ENCODE measurements around the gene MAD2L2. TPM values are rescaled to one million over a fixed set of nuclear protein-coding genes. Genes with fewer than 3 reads are reported as not detected.

The MAD2L2 gene
- total and polyA plus RNA-seq, 9 of the 15 experiments (the other 6 are each of a cell fraction or from before 2014, with no cell fraction given) = 12.4 to 286 (median 143) TPM

GRCh38 chr1:11681071-11681771 is at the start of gene MAD2L2 (continued):
- TF ChIP-seq, protein P1, sequence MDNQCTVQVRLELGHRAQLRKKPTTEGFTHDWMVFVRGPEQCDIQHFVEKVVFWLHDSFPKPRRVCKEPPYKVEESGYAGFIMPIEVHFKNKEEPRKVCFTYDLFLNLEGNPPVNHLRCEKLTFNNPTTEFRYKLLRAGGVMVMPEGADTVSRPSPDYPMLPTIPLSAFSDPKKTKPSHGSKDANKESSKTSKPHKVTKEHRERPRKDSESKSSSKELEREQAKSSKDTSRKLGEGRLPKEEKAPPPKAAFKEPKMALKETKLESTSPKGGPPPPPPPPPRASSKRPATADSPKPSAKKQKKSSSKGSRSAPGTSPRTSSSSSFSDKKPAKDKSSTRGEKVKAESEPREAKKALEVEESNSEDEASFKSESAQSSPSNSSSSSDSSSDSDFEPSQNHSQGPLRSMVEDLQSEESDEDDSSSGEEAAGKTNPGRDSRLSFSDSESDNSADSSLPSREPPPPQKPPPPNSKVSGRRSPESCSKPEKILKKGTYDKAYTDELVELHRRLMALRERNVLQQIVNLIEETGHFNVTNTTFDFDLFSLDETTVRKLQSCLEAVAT (IDR thresholded peaks at IDR 0.05) = peak in 1 of 2 experiments; percentile 13; a peak in 1 of 4 replicates
- peak; percentile 58 for TF ChIP-seq HNRNPK (IDR thresholded peaks at IDR 0.05; ENCODE audit: low read depth, low read length, poor library complexity, severe bottlenecking)
- TF ChIP-seq KLF1 (tag; IDR thresholded peaks at IDR 0.05) = peak; percentile 69; the same call in 1 of the 2 replicates
- no peak for TF ChIP-seq ZNF551 (CRISPR knock-in tag; IDR thresholded peaks at IDR 0.05)
- TF ChIP-seq MYNN (IDR thresholded peaks at IDR 0.05) = 0 out of 2 replicates have a peak, but pooled peaks have one; percentile 44
- TF ChIP-seq MYNN (CRISPR knock-in tag; IDR thresholded peaks at IDR 0.05) = no peak
- peak; percentile 93 to 97 for TF ChIP-seq MAZ (CRISPR knock-in tag; conservative IDR thresholded peaks at IDR 0.05 in 1 of 2, IDR thresholded peaks at IDR 0.05 in 1 of 2)
- no peak for TF ChIP-seq TEAD2 (tag; IDR thresholded peaks at IDR 0.05)
- TF ChIP-seq ZBTB5 (IDR thresholded peaks at IDR 0.05) = no peak
- TF ChIP-seq, protein P2, sequence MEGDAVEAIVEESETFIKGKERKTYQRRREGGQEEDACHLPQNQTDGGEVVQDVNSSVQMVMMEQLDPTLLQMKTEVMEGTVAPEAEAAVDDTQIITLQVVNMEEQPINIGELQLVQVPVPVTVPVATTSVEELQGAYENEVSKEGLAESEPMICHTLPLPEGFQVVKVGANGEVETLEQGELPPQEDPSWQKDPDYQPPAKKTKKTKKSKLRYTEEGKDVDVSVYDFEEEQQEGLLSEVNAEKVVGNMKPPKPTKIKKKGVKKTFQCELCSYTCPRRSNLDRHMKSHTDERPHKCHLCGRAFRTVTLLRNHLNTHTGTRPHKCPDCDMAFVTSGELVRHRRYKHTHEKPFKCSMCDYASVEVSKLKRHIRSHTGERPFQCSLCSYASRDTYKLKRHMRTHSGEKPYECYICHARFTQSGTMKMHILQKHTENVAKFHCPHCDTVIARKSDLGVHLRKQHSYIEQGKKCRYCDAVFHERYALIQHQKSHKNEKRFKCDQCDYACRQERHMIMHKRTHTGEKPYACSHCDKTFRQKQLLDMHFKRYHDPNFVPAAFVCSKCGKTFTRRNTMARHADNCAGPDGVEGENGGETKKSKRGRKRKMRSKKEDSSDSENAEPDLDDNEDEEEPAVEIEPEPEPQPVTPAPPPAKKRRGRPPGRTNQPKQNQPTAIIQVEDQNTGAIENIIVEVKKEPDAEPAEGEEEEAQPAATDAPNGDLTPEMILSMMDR (IDR thresholded peaks at IDR 0.05 in 2 of 3, conservative IDR thresholded peaks at IDR 0.05 in 1 of 3; ENCODE audit: insufficient read depth in 2 of 3, low read depth in 1 of 3, low read length in 3 of 3) = no peak
- TF ChIP-seq L3MBTL2 (IDR thresholded peaks at IDR 0.05) = peak; percentile 62
- TF ChIP-seq, protein P3, sequence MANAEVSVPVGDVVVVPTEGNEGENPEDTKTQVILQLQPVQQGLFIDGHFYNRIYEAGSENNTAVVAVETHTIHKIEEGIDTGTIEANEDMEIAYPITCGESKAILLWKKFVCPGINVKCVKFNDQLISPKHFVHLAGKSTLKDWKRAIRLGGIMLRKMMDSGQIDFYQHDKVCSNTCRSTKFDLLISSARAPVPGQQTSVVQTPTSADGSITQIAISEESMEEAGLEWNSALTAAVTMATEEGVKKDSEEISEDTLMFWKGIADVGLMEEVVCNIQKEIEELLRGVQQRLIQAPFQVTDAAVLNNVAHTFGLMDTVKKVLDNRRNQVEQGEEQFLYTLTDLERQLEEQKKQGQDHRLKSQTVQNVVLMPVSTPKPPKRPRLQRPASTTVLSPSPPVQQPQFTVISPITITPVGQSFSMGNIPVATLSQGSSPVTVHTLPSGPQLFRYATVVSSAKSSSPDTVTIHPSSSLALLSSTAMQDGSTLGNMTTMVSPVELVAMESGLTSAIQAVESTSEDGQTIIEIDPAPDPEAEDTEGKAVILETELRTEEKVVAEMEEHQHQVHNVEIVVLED (CRISPR knock-in tag; IDR thresholded peaks at IDR 0.05) = peak; percentile 73
- no peak for TF ChIP-seq SMARCC2 (IDR thresholded peaks at IDR 0.05; ENCODE audit: low read depth)
- peak; percentile 72 for TF ChIP-seq ARID1B (IDR thresholded peaks at IDR 0.05)
- 0 out of 2 replicates have a peak, but pooled peaks have one; percentile 27 for TF ChIP-seq FOXP1 (CRISPR knock-in tag; IDR thresholded peaks at IDR 0.05)
- TF ChIP-seq ETV5 (CRISPR knock-in tag; IDR thresholded peaks at IDR 0.05; ENCODE audit: low read depth) = no peak
- TF ChIP-seq ZBTB12 (CRISPR knock-in tag; IDR thresholded peaks at IDR 0.05) = peak; percentile 93
- peak; percentile 82 for TF ChIP-seq GABPA (tag; conservative IDR thresholded peaks at IDR 0.05; ENCODE audit: low read depth)
